ENCODE data around the gene RGS14. TPM values are rescaled to one million over a fixed set of nuclear protein-coding genes. Genes with fewer than 3 reads are reported as not detected.
"Not testable (repeated sequence)": the region's sequence is repeated elsewhere in the genome, so short reads cannot be mapped to it uniquely, and the experiment has no call there.

Gene RGS14
- total RNA-seq, 1 donor from 2014 or later: 8.4 TPM

DNA sequence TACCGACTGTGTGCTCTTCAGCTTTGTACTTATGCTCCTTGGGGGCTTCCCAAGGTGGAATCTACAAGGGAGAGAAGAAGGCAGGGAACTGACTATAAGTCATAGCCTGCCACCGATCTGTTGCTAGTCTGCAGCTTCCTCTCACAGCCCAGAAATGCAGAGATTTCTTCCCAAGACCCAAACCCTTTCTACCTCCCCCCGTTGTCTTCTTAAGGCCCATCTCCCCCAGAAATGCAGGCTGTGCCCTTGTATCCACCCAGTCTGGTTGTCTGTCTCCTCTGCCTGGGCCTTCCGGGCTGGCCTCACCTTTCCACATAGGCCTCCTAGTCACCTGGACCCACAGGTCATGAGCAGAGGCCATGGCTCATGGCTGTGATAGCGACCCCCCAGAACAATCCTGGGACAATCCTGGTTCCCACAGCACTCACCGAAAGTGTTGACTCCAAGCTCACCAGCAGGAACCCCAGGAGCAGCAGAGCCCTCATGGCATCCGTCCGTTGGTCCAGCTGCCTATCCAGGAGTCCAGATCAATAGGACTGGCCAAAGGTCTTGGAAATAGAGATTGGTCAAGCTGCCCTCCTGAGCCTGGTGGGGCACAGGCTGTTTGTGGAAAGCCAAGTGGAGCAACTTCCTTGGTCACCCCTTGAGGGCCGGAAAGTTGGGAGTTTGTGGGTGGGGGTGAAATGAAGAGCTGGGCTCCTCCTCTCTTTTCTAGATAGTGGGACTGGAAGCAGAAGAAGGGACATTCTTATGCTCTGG, 51.5 kb downstream of the RGS14 start, which contains the start of gene F12:
TSS of gene F12 (minus strand) at position 522 of the 759 bp plus-strand sequence. CDS start at position 485, 37 bp downstream.
- DNase-seq (ENCODE audit: low read depth) (no peak), FAIRE-seq (no peak)
- no peak for TF ChIP-seq CTCF (IDR thresholded peaks at IDR 0.05; ENCODE audit: insufficient read depth, low read length, severe bottlenecking)

DNA sequence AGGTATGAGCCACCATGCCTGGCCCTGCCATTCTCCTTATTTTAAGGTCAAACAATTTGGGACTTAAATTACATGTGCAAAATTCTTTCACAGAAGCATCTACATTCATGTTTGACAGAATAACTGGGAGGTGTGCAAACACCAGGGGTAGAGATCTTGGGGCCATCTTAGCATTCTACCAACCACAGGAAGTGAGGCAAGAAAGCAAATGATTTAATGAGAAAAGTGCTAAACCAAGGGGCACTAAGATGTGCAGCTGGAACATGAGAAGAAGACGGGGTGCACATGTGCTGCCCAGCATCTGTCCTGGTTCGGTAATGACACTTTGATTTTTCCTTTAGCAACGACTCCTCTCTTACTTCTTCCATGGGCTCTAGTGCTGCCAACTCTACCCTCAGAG, 52.9 kb downstream of the RGS14 start:
- no peak for TF ChIP-seq CTCF (IDR thresholded peaks at IDR 0.05; ENCODE audit: insufficient read depth, low read length, severe bottlenecking)
- no peak overlapping the region for H3K4me3 ChIP-seq (ENCODE audit: low read depth, low read length)
- DNase-seq (ENCODE audit: low read depth) (no peak), FAIRE-seq (no peak)
- H3K36me3 ChIP-seq (ENCODE audit: control insufficient read depth, insufficient read depth, low read length): no peaks in the 10 kb centered on the region
- H3K27me3 ChIP-seq (ENCODE audit: control insufficient read depth, insufficient read depth, low read length): no peaks in the 10 kb centered on the region

More for the DNA sequence above, 51.5 kb downstream of the RGS14 start, which contains the start of gene F12:
- Histone ChIP-seq H3K4me3 (ENCODE audit: low read depth, low read length) (no peak within 1 kb of the TSS), H3K36me3 (ENCODE audit: control insufficient read depth, insufficient read depth, low read length) (no peaks in the 10 kb centered on the region), H3K27me3 (ENCODE audit: control insufficient read depth, insufficient read depth, low read length) (peaks cover 2% of the 10 kb centered on the region)

DNA sequence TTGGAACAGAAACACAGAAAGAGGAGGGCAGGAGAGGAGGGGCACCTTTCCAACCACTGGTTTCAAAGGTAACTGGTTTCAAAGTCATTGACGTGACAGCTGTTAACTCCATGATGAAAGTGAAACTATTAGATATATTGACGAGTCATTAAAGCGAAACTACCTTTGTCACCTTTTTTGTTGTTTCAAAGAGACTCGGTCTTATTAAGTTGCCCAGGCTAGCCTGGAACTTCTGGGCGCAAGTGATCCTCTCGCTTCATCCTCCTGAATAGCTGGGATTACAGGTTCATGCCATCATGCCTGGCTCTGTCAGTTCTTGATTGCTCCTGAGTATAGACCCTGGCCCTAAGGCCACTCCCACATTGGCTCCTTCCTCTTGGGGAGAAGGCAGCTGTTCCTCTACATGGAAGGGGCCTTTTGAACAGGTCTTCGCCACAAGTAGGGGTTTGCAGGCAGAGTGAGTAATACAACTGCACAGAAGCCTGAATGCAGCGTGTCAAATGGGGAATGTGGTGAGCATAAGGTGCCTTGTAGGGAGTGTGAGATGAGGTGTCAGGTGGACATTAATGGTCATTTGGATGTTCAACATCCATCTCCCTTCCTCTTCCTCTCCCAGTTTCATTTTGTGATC, 55.0 kb downstream of the RGS14 start:
- TF ChIP-seq CTCF (IDR thresholded peaks at IDR 0.05; ENCODE audit: insufficient read depth, low read length, severe bottlenecking): no peak
- no peaks in the 10 kb centered on the region for H3K36me3 ChIP-seq (ENCODE audit: control insufficient read depth, insufficient read depth, low read length)
- no peaks in the 10 kb centered on the region for H3K27me3 ChIP-seq (ENCODE audit: control insufficient read depth, insufficient read depth, low read length)
- FAIRE-seq (no peak), DNase-seq (ENCODE audit: low read depth) (no peak)
- H3K4me3 ChIP-seq (ENCODE audit: low read depth, low read length): no peak overlapping the region

DNA sequence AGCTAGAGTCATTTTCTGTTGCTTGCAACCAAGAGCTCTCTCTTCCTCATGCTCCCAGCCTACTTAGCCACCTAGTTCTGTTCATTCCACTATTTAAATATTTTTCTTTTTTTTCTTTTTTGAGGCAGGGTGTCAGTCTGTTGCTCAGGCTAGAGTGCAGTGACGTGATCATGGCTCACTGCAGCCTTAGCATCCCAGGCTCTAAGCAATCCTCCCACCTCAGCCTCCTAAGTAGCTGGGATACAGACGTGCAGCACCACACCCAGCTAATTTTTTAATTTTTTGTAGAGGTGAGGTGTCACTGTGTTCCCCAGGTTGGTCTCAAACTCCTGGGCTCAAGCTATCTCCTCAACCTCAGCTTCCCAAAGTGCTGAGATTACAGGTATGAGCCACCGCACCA, 56.8 kb downstream of the RGS14 start:
- H3K4me3 ChIP-seq (ENCODE audit: low read depth, low read length): no peak overlapping the region
- FAIRE-seq: no peak
- H3K36me3 ChIP-seq (ENCODE audit: control insufficient read depth, insufficient read depth, low read length): no peaks in the 10 kb centered on the region
- H3K27me3 ChIP-seq (ENCODE audit: control insufficient read depth, insufficient read depth, low read length): no peaks in the 10 kb centered on the region
- no peak for TF ChIP-seq CTCF (IDR thresholded peaks at IDR 0.05; ENCODE audit: insufficient read depth, low read length, severe bottlenecking)
- no peak for DNase-seq (ENCODE audit: low read depth)

DNA sequence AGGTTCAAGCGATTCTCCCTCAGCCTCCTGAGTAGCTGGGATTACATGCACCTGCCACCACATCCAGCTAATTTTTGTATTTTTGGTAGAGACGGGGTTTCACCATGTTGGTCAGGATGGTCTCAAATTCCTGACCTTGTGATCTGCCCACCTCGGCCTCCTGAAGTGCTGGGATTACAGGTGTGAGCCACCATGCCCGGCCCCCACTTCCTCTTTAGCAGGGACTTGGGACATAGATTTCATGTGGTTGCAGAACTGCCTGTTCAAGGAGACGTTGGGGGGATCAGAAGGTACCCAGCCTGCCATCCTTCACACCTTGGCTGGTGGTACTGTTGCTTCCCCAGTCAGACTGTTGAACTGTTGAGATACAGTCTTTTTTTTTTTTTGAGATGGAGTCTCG, 59.4 kb downstream of the RGS14 start:
- FAIRE-seq; H3K4me3 ChIP-seq (ENCODE audit: low read depth, low read length); H3K36me3 ChIP-seq (ENCODE audit: control insufficient read depth, insufficient read depth, low read length); H3K27me3 ChIP-seq (ENCODE audit: control insufficient read depth, insufficient read depth, low read length); DNase-seq (ENCODE audit: low read depth): not testable (repeated sequence)

- H3K4me3 ChIP-seq (ENCODE audit: low read depth, low read length): no peak overlapping the region
- no peaks in the 10 kb centered on the region for H3K27me3 ChIP-seq (ENCODE audit: control insufficient read depth, insufficient read depth, low read length)
- no peaks in the 10 kb centered on the region for H3K36me3 ChIP-seq (ENCODE audit: control insufficient read depth, insufficient read depth, low read length)
- FAIRE-seq (no peak), DNase-seq (ENCODE audit: low read depth) (peak; percentile 26)
- no peak for TF ChIP-seq CTCF (IDR thresholded peaks at IDR 0.05; ENCODE audit: insufficient read depth, low read length, severe bottlenecking)
These were observed 61.3 kb downstream of the RGS14 start for GRCh38 chr5:177419046-177419445.

- not testable (repeated sequence) for FAIRE-seq; DNase-seq (ENCODE audit: low read depth); H3K36me3 ChIP-seq (ENCODE audit: control insufficient read depth, insufficient read depth, low read length); H3K4me3 ChIP-seq (ENCODE audit: low read depth, low read length); H3K27me3 ChIP-seq (ENCODE audit: control insufficient read depth, insufficient read depth, low read length)
These were observed 62.7 kb downstream of the RGS14 start for GRCh38 chr5:177420472-177420871.
